GM03348 (cell line): ENCODE data around the gene EXOC3L4.

Source experiments
- DNase-seq: peaks from one replicate; pipeline ENCODE4 v3.0.0; 2012; ENCODE audit warnings: low spot score

The EXOC3L4 gene

GRCh38 chr14:103070971-103071542 lies 23.5 kb upstream of the EXOC3L4 start:
- no peak for DNase-seq

GRCh38 chr14:103071544-103072251 lies 22.8 kb upstream of the EXOC3L4 start:
- no peak for DNase-seq

- no peak for DNase-seq
Measured at GRCh38 chr14:103072595-103073366, 21.7 kb upstream of the EXOC3L4 start.

GRCh38 chr14:103073367-103073875 lies 21.1 kb upstream of the EXOC3L4 start:
- no peak for DNase-seq

- no peak for DNase-seq
Measured at GRCh38 chr14:103073876-103074728, 20.4 kb upstream of the EXOC3L4 start.

GRCh38 chr14:103074729-103075367 lies 19.7 kb upstream of the EXOC3L4 start:
- DNase-seq, result peak; percentile 49

- peak; percentile 87 for DNase-seq
Measured at GRCh38 chr14:103078420-103078749, 16.1 kb upstream of the EXOC3L4 start.

- no peak for DNase-seq
Measured at GRCh38 chr14:103078860-103079587, 15.5 kb upstream of the EXOC3L4 start.

GRCh38 chr14:103081951-103082350 lies 12.6 kb upstream of the EXOC3L4 start:
- no peak for DNase-seq

- no peak for DNase-seq
Measured at GRCh38 chr14:103084021-103084919, 10.3 kb upstream of the EXOC3L4 start, which contains the start of gene LBHD2. Gene LBHD2, plus strand, starts transcription at chr14:103084210. Its CDS starts 1,803 bp downstream, at chr14:103086013.

- DNase-seq, result no peak
Measured at GRCh38 chr14:103085106-103086091, 9.1 kb upstream of the EXOC3L4 start.

GRCh38 chr14:103086771-103087342 lies 7.7 kb upstream of the EXOC3L4 start:
- no peak for DNase-seq

GRCh38 chr14:103087343-103087835 lies 7.1 kb upstream of the EXOC3L4 start:
- DNase-seq, result no peak

GRCh38 chr14:103088921-103089320 lies 5.6 kb upstream of the EXOC3L4 start:
- DNase-seq, result no peak

GRCh38 chr14:103089386-103090335 lies 4.9 kb upstream of the EXOC3L4 start:
- no peak for DNase-seq

GRCh38 chr14:103090481-103091020 lies 4.0 kb upstream of the EXOC3L4 start:
- DNase-seq, result no peak
